Measurements from ENCODE around the gene ROMO1.
A peak's percentile ranks its signal among the peaks of the same experiment; 100 is the strongest.

ROMO1 gene

GRCh38 chr20:35699127-35699956 is at the start of gene ROMO1, which contains the start of gene NFS1:
ROMO1 (plus strand) TSS chr20:35699405; CDS start chr20:35699633, 228 bp downstream.
NFS1 (minus strand) TSS chr20:35699352; CDS start chr20:35699288, 64 bp downstream.
- TF ChIP-seq CTCF (IDR thresholded peaks at IDR 0.05), result 0 out of 2 replicates have a peak, but pooled peaks have one; percentile 20

GRCh38 chr20:35650632-35651031 is 48.6 kb upstream of the ROMO1 start:
- TF ChIP-seq CTCF (IDR thresholded peaks at IDR 0.05), result no peak

GRCh38 chr20:35651958-35652357 is 47.2 kb upstream of the ROMO1 start:
- TF ChIP-seq CTCF (IDR thresholded peaks at IDR 0.05), result no peak

GRCh38 chr20:35652641-35653429 is 46.4 kb upstream of the ROMO1 start:
- no peak for TF ChIP-seq CTCF (IDR thresholded peaks at IDR 0.05)

- no peak for TF ChIP-seq CTCF (IDR thresholded peaks at IDR 0.05)
Measured at GRCh38 chr20:35653430-35653734, 45.8 kb upstream of the ROMO1 start.

- TF ChIP-seq CTCF (IDR thresholded peaks at IDR 0.05), result no peak
Measured at GRCh38 chr20:35653893-35654292, 45.3 kb upstream of the ROMO1 start.

- no peak for TF ChIP-seq CTCF (IDR thresholded peaks at IDR 0.05)
Measured at GRCh38 chr20:35654415-35654814, 44.8 kb upstream of the ROMO1 start.
